HCT116 (cell line): ENCODE measurements around the gene KMT2B. TPM values are rescaled to one million over a fixed set of nuclear protein-coding genes. Genes with fewer than 3 reads are reported as not detected.

ENCODE experiments used
- ATAC-seq: fragments of 200-7000 bp; cut with Tn5 transposase; 2 replicates; pipeline ENCODE4 v1.9.1; 2020; ENCODE audit warnings: mild to moderate bottlenecking, moderate library complexity
- BruUV-seq: library from RNA; stranded (reverse); fragments of 400-500 nt; replicated peaks from 2 replicates; lab custom pipeline; 2021; lab: Mats Ljungman, UMichigan
- CTCF ChIA-PET: fragments of 300-600 bp; sonication (Branson Sonifier 250); formaldehyde crosslinking; loops from one replicate; lab custom pipeline; 2021; ENCODE audit warnings: antibody characterized with exemption; lab: Charles Lee
- POLR2A ChIA-PET: fragments of 300-600, 350-600 bp; sonication (Branson Sonifier 250); formaldehyde crosslinking; loops from one replicate; lab custom pipeline; 2021; ENCODE audit warnings: antibody characterized with exemption; lab: Charles Lee
- RAD21 ChIA-PET, 2 experiments: fragments of 300-600 bp; sonication (Branson Sonifier 250); formaldehyde crosslinking; loops; one replicate each; lab custom pipeline; 2023; ENCODE audit warnings: low total read pairs in 2 of 2; ENCODE audit not compliant: uncharacterized antibody in 2 of 2, unreplicated experiment in 2 of 2, low non-redundant PET in 1 of 2; lab: Charles Lee
- DNase-seq: peaks from one replicate; pipeline ENCODE4 v3.0.0-alpha.2; 2010; ENCODE audit warnings: low read depth, low spot score
- H2AFZ ChIP-seq: fragments of 200-600 bp; shearing (Covaris generic), sonication (generic); 2 replicates; pipeline ENCODE4 v1.6.1; 2017; ENCODE audit warnings: low read depth, mixed run types, mixed read lengths, antibody characterized with exemption, low read length; ENCODE audit not compliant: poor library complexity, severe bottlenecking
- H3K27ac ChIP-seq: 2 replicates; pipeline ENCODE4 v1.5.1; 2012; ENCODE audit warnings: low read depth, low read length
- H3K27me3 ChIP-seq: fragments of 200-600 bp; sonication (generic); 2 replicates; pipeline ENCODE4 v1.6.1; 2016; ENCODE audit warnings: mixed run types, low read length, mixed read lengths; ENCODE audit not compliant: insufficient read depth
- H3K36me3 ChIP-seq, 2 experiments: fragments of 200-500 bp in 1 of 2; fragments of 200-600 bp in 1 of 2; sonication (Bioruptor generic) in 1 of 2; sonication (generic) in 1 of 2; 2 replicates each; pipeline versions ENCODE4 v1.5.1 to v1.6.1; 2014 to 2016; ENCODE audit warnings: low read length in 2 of 2, inconsistent platforms in 1 of 2, mixed read lengths in 1 of 2, mixed run types in 1 of 2; ENCODE audit not compliant: insufficient read depth in 2 of 2, control insufficient read depth in 1 of 2
- H3K4me1 ChIP-seq, 2 experiments: fragments of 200-600 bp in 1 of 2; sonication (generic) in 1 of 2; 2 replicates each; pipeline versions ENCODE4 v1.5.1 to v1.6.1; 2012 to 2017; ENCODE audit warnings: low read length in 2 of 2, inconsistent platforms in 1 of 2, mild to moderate bottlenecking in 1 of 2, mixed read lengths in 1 of 2, mixed run types in 1 of 2, moderate library complexity in 1 of 2; ENCODE audit not compliant: insufficient read depth in 2 of 2, control insufficient read depth in 1 of 2
- H3K4me2 ChIP-seq: fragments of 200-600 bp; sonication (generic); 2 replicates; pipeline ENCODE4 v1.6.1; 2017; ENCODE audit warnings: mixed run types, low read length, mixed read lengths
- H3K4me3 ChIP-seq, 2 experiments: fragments of 200-600 bp in 1 of 2; sonication (generic) in 1 of 2; replicated peaks in 1 of 2; 2 replicates each; pipeline ENCODE4 v1.5.1; 2011 to 2016; ENCODE audit warnings: low read length in 2 of 2, control low read depth in 1 of 2, low read depth in 1 of 2, mild to moderate bottlenecking in 1 of 2, mixed read lengths in 1 of 2, mixed run types in 1 of 2
- H3K79me2 ChIP-seq: fragments of 200-600 bp; sonication (generic); 2 replicates; pipeline ENCODE4 v1.6.1; 2017; ENCODE audit warnings: mild to moderate bottlenecking, mixed run types, low read length, moderate library complexity, mixed read lengths; ENCODE audit not compliant: insufficient read depth
- H3K9ac ChIP-seq: fragments of 200-600 bp; sonication (generic); 2 replicates; pipeline ENCODE4 v1.6.1; 2016; ENCODE audit warnings: low read length, mixed read lengths
- H3K9me2 ChIP-seq: fragments of 200-600 bp; sonication (generic), shearing (Covaris generic); 2 replicates; pipeline ENCODE4 v1.6.1; 2017; ENCODE audit warnings: mixed run types, mild to moderate bottlenecking, moderate library complexity; ENCODE audit not compliant: insufficient read depth
- H3K9me3 ChIP-seq, 2 experiments: fragments of 200-500 bp in 1 of 2; fragments of 200-600 bp in 1 of 2; sonication (Bioruptor generic) in 1 of 2; sonication (generic) in 1 of 2; 2 replicates each; pipeline ENCODE4 v1.6.1; 2014 to 2017; ENCODE audit warnings: low read length in 2 of 2, mixed read lengths in 2 of 2, inconsistent platforms in 1 of 2, low read depth in 1 of 2, mild to moderate bottlenecking in 1 of 2, mixed run types in 1 of 2, moderate library complexity in 1 of 2; ENCODE audit not compliant: control insufficient read depth in 1 of 2, insufficient read depth in 1 of 2
- H4K20me1 ChIP-seq: fragments of 200-600 bp; sonication (generic), shearing (Covaris generic); 2 replicates; pipeline ENCODE4 v1.6.1; 2017; ENCODE audit warnings: mixed run types, mild to moderate bottlenecking, moderate library complexity; ENCODE audit not compliant: insufficient read depth
- CBX3 ChIP-seq: IDR thresholded peaks from 2 replicates; pipeline ENCODE4 v1.6.1; 2012; ENCODE audit warnings: low read depth
- CEBPB ChIP-seq: IDR thresholded peaks from 2 replicates; pipeline ENCODE4 v1.6.1; 2012; ENCODE audit warnings: low read depth
- CTCF ChIP-seq, 3 experiments: fragments of 200-600 bp in 1 of 3; sonication (generic) in 1 of 3; IDR thresholded peaks in 2 of 3; conservative IDR thresholded peaks in 1 of 3; 2 replicates each; pipeline ENCODE4 v1.5.1; 2012 to 2017; ENCODE audit warnings: low read depth in 2 of 3, low read length in 2 of 3, antibody characterized with exemption in 1 of 3, borderline replicate concordance in 1 of 3, control low read depth in 1 of 3, mild to moderate bottlenecking in 1 of 3, mixed read lengths in 1 of 3, mixed run types in 1 of 3, moderate library complexity in 1 of 3; ENCODE audit not compliant: insufficient read depth in 1 of 3
- EGR1 ChIP-seq: IDR thresholded peaks from 2 replicates; pipeline ENCODE4 v1.6.1; 2012; ENCODE audit warnings: low read depth
- ELF1 ChIP-seq: IDR thresholded peaks from 2 replicates; pipeline ENCODE4 v1.6.1; 2012; ENCODE audit warnings: low read depth, borderline replicate concordance
- EZH2 ChIP-seq: fragments of 200-600 bp; sonication (generic); IDR thresholded peaks from 2 replicates; pipeline ENCODE4 v1.6.1; 2017; ENCODE audit warnings: antibody characterized with exemption, mixed run types
- FOSL1 ChIP-seq: IDR thresholded peaks from 2 replicates; pipeline ENCODE4 v1.6.1; 2012; ENCODE audit warnings: low read depth
- JUND ChIP-seq: IDR thresholded peaks from 2 replicates; pipeline ENCODE4 v1.6.1; 2012
- RAD21 ChIP-seq: IDR thresholded peaks from 2 replicates; pipeline ENCODE4 v1.6.1; 2012; ENCODE audit warnings: low read depth, mild to moderate bottlenecking
- SIN3A ChIP-seq: IDR thresholded peaks from 2 replicates; pipeline ENCODE4 v1.6.1; 2012; ENCODE audit warnings: low read depth
- SRF ChIP-seq: IDR thresholded peaks from 2 replicates; pipeline ENCODE4 v1.6.1; 2012; ENCODE audit warnings: low read depth
- TCF7L2 ChIP-seq: IDR thresholded peaks from 2 replicates; pipeline ENCODE4 v1.7.0; 2011; ENCODE audit warnings: borderline replicate concordance, inconsistent platforms; ENCODE audit not compliant: insufficient read depth, insufficient read length; ENCODE audit errors: extremely low read depth
- YY1 ChIP-seq: IDR thresholded peaks from 2 replicates; pipeline ENCODE4 v1.6.1; 2011; ENCODE audit warnings: low read length, low read depth, moderate library complexity, mild to moderate bottlenecking; ENCODE audit not compliant: insufficient replicate concordance; ENCODE audit errors: extremely low read depth
- ZFX ChIP-seq: fragments of 450-650 bp; IDR thresholded peaks from 2 replicates; pipeline ENCODE4 v1.6.1; 2017
- ZNF274 ChIP-seq: fragments of 200-500 bp; sonication (Bioruptor generic); IDR thresholded peaks from 2 replicates; pipeline ENCODE4 v1.6.1; 2014; ENCODE audit warnings: mild to moderate bottlenecking, low read depth, low read length, inconsistent platforms
- intact Hi-C: fragments of 100-400 bp; cut with micrococcal nuclease; formaldehyde crosslinking; loops from 2 replicates; pipeline ENCODE4 v1.10.0; 2022
- total RNA-seq: library from RNA; stranded (reverse); gene quantifications from one replicate; pipeline ENCODE4 v1.2.1, GENCODE V29; 2021; ENCODE audit not compliant: unreplicated experiment

KMT2B gene
- total RNA-seq, 1 experiment from 2014 or later = 29.9 TPM

- Histone ChIP-seq H3K27ac (no peak overlapping the region), H3K27me3 (no peaks in the 10 kb centered on the region), H2AFZ (no peak overlapping the region), H3K9ac (no peak overlapping the region), H4K20me1 (no peaks in the 10 kb centered on the region), H3K36me3 (peaks cover 6 to 12% of the 10 kb centered on the region in 2 experiments; a peak in 2 of 4 replicates)
- POLR2A ChIA-PET = interaction anchor here (1.3 kb wide), 1 partner anchor 16 kb away, joined by 3 read pairs; the partner anchor contains the start of gene U2AF1L4
- CTCF ChIA-PET = no interaction called here
- ATAC-seq = no peak
- RAD21 ChIA-PET = no interaction called here
- no peak for TF ChIP-seq SIN3A
- no peak for TF ChIP-seq CTCF (IDR thresholded peaks at IDR 0.05 in 2 of 3, conservative IDR thresholded peaks at IDR 0.05 in 1 of 3; ENCODE audit: borderline replicate concordance in 1 of 3, insufficient read depth in 1 of 3, low read depth in 2 of 3, low read length in 2 of 3)
- no peak for TF ChIP-seq FOSL1
- no peak for TF ChIP-seq TCF7L2
- no peak for TF ChIP-seq RAD21
- TF ChIP-seq ZNF274 = no peak
- no peak for TF ChIP-seq CBX3
- TF ChIP-seq JUND = no peak
- no peak for TF ChIP-seq ELF1
- TF ChIP-seq CEBPB = no peak
- no peak for TF ChIP-seq SRF
- no peak for TF ChIP-seq EZH2
- TF ChIP-seq EGR1 = no peak
- no peak for TF ChIP-seq ZFX
- no peak for TF ChIP-seq YY1
- TF ChIP-seq, all 23 proteins: peak for 0
- Histone ChIP-seq H3K4me1 (peaks cover 14 to 25% of the 10 kb centered on the region in 2 experiments), H3K9me2 (no peaks in the 10 kb centered on the region), H3K4me3 (no peak overlapping the region), H3K4me2 (no peak overlapping the region), H3K9me3 (no peaks in the 10 kb centered on the region), H3K79me2 (peaks cover 17% of the 10 kb centered on the region)
- intact Hi-C loops = no loop called here
- no TSS peak for BruUV-seq
- DNase-seq = no peak
Observed at GRCh38 chr19:35760711-35761349, 43.0 kb downstream of the KMT2B start.
